Esophagus muscularis mucosa (tissue), 3 donors: Measurements from ENCODE around the gene CROCC2.

Experiments used
- CTCF ChIP-seq, 3 experiments: fragments of 200-600 bp in 2 of 3; fragments of 450-650 bp in 1 of 3; sonication (generic) in 2 of 3; IDR thresholded peaks; one replicate each; pipeline ENCODE4 v1.5.1; 2017 to 2019; ENCODE audit warnings: antibody characterized with exemption in 3 of 3, mild to moderate bottlenecking in 2 of 3, moderate library complexity in 1 of 3
- POLR2A ChIP-seq: fragments of 450-650 bp; IDR thresholded peaks from one replicate; pipeline ENCODE4 v1.6.1; 2017; ENCODE audit warnings: antibody characterized with exemption, moderate library complexity, mild to moderate bottlenecking, low read depth
- POLR2AphosphoS5 ChIP-seq, 2 donors: sonication (generic); formaldehyde crosslinking; IDR thresholded peaks; one replicate each; pipeline ENCODE4 v1.6.1; 2017; ENCODE audit warnings: antibody characterized with exemption in 2 of 2

DNA sequence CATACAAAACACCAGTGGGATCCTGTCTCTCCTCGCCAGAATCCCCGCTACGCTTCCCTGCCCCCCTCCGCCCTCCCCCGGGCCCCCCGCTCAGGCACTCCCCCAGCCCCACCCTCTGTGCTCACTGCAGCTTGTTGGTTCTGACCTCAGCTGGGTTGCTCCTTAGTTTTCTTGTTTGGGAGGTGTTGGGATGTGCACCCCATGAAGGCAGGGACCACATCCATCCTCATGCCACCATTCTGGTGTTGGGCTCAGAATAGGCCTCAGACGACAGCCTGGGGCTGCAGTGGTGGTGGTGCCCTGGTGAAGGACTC is 96.9 kb downstream of the CROCC2 start:
- TF ChIP-seq CTCF (IDR thresholded peaks at IDR 0.05) (no peak), POLR2A (no peak), POLR2AphosphoS5 (IDR thresholded peaks at IDR 0.05) (no peak)
